GM12865 (cell line): ENCODE measurements around the gene SLC49A3.
"Not testable (repeated sequence)": the region's sequence is repeated elsewhere in the genome, so short reads cannot be mapped to it uniquely, and the experiment has no call there.

ENCODE experiments used
- DNase-seq: peaks from one replicate; pipeline ENCODE4 v3.0.0; 2010; ENCODE audit warnings: low read depth
- H3K4me3 ChIP-seq: 2 replicates; pipeline ENCODE4 v1.5.1; 2011; ENCODE audit warnings: mild to moderate bottlenecking, low read depth, low read length, control low read depth
- TF ChIP-seq, protein P1 (sequence below): IDR thresholded peaks from 2 replicates; pipeline ENCODE4 v1.5.1; 2011; ENCODE audit warnings: low read length, control low read depth, low read depth, inconsistent platforms; ENCODE audit not compliant: insufficient read depth; ENCODE audit errors: missing control alignments

SLC49A3 gene

DNA sequence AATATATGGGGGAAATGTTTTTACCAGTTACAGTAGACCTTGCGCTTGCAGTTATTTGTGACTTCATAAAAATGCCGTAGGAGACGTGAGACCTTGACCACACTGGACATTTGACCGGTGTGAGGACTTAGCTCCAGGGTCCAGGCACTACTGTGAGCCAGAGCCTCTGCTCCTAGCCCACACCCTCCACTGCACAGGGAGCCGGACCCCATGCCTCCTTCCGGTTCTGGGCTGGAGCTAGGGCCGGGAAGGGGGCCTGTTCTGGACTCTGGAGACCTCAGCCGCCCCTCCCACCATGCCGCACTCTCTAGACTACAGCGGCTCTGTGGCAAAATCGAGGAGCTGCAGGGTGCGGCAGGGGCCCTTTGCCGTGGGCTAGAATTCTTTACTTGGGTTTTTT is 22.0 kb upstream of the SLC49A3 start:
- H3K4me3 ChIP-seq: no peak overlapping the region
- DNase-seq: no peak
- TF ChIP-seq, protein P1, sequence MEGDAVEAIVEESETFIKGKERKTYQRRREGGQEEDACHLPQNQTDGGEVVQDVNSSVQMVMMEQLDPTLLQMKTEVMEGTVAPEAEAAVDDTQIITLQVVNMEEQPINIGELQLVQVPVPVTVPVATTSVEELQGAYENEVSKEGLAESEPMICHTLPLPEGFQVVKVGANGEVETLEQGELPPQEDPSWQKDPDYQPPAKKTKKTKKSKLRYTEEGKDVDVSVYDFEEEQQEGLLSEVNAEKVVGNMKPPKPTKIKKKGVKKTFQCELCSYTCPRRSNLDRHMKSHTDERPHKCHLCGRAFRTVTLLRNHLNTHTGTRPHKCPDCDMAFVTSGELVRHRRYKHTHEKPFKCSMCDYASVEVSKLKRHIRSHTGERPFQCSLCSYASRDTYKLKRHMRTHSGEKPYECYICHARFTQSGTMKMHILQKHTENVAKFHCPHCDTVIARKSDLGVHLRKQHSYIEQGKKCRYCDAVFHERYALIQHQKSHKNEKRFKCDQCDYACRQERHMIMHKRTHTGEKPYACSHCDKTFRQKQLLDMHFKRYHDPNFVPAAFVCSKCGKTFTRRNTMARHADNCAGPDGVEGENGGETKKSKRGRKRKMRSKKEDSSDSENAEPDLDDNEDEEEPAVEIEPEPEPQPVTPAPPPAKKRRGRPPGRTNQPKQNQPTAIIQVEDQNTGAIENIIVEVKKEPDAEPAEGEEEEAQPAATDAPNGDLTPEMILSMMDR: no peak

DNA sequence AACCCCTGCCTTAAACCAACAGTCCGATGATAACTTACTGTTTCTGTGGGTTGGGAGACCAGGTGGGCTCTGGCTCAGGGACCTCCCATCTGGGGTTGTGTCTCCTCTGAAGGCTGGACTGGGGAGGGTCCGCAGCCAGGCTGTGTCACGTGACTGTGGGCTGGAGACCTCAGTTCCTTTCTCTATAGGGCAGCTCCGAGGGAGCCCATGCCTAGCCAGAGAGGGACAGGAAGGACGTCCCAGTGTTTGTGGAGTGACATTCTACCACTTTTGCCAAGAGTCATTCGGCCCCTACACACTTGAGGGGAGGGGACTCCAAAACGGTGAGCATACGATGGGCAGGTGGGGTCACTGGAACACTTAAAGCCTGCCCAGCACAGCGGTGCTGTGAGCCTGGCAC is 21.2 kb upstream of the SLC49A3 start:
- no peak overlapping the region for H3K4me3 ChIP-seq
- TF ChIP-seq, protein P1: no peak
- no peak for DNase-seq

- no peak overlapping the region for H3K4me3 ChIP-seq
- TF ChIP-seq, protein P1: no peak
- no peak for DNase-seq
Observed at GRCh38 chr4:709348-709747, 20.4 kb upstream of the SLC49A3 start.

DNA sequence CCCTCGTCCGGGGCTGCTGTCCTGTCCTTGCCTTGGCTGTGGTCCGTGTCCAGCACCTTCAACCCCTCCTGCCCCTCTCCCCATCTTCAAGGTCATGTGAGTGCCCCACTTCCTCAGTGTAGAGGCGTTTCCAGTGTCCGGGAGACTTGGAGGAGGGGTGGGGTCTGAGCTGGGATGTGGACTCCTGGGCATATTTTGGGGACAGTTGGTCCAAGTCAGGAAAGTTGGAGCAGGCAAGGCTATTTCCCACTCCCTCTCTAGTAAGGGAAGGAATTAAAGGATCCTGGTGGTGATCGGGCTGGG is 19.6 kb upstream of the SLC49A3 start:
- TF ChIP-seq, protein P1: no peak
- DNase-seq: no peak
- no peak overlapping the region for H3K4me3 ChIP-seq

- no peak overlapping the region for H3K4me3 ChIP-seq
- TF ChIP-seq, protein P1: no peak
- no peak for DNase-seq
Observed at GRCh38 chr4:707929-708630, 19.1 kb upstream of the SLC49A3 start.

DNA sequence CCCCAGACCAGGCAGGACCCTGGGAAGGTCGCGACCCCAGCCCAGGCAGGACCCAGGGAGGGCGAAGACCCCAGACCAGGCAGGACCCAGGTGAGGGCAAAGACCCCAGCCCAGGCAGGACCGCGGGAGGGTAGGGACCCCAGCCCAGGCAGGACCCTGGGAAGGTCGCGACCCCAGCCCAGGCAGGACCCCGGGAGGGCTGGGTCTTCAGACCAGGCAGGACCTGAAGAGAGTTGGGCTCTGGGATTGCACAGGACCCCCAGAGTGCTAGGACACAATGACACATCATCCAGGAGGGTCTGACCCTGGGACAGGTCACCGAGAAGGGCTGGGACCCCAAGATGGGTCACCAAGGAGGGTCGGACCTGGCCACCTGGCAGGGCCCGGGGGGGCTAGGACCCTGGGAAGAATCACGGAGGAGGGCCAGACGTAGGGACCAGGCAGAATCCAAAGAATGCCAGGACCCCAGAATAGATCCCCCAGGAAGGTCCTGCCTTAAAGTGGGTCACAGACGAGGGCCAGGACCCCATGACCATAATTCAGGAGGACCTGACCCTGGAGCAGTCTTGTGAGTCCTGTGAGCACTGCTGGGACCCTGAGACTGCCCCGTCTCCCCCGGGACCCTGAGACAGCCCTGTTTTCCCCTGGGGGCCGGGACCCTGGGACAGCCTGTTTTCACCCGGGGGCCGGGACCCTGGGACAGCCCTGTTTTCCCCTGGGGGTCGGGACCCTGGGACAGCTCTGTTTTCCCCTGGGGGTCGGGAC is 18.1 kb upstream of the SLC49A3 start:
- DNase-seq: no peak
- H3K4me3 ChIP-seq: peak overlapping the region; percentile 39
- TF ChIP-seq, protein P1: no peak

- DNase-seq: not testable (repeated sequence)
- peak overlapping the region; percentile 84 for H3K4me3 ChIP-seq
Observed at GRCh38 chr4:706083-706633, 17.2 kb upstream of the SLC49A3 start.
